ENCODE measurements around the gene EML1.

GRCh38 chr14:99984036-99984435 is 190.8 kb downstream of the EML1 start:
- TF ChIP-seq CTCF (IDR thresholded peaks at IDR 0.05): no peak
- no peak for TF ChIP-seq POLR2AphosphoS5 (IDR thresholded peaks at IDR 0.05)
- TF ChIP-seq EP300 (IDR thresholded peaks at IDR 0.05): no peak
- TF ChIP-seq POLR2A (IDR thresholded peaks at IDR 0.05; ENCODE audit: low read depth): no peak

Data from esophagus muscularis mucosa (tissue), 4 donors.